BE2C (cell line): ENCODE results near the gene SDSL.

Experiments
- DNase-seq: peaks from one replicate; pipeline ENCODE4 v3.0.0-alpha.2; 2020
- H3K27me3 ChIP-seq: fragments of 250-450 bp; sonication (Bioruptor Pico); 2 replicates; pipeline ENCODE4 v1.5.1; 2020; ENCODE audit warnings: mild to moderate bottlenecking
- H3K36me3 ChIP-seq: fragments of 250-450 bp; sonication (Bioruptor Pico); 2 replicates; pipeline ENCODE4 v1.5.1; 2020; ENCODE audit warnings: mild to moderate bottlenecking
- H3K4me1 ChIP-seq: fragments of 250-450 bp; sonication (Bioruptor Pico); 2 replicates; pipeline ENCODE4 v1.5.1; 2020
- H3K4me3 ChIP-seq: 2 replicates; pipeline ENCODE4 v1.5.1; 2011; ENCODE audit warnings: low read depth, low read length
- H3K9me3 ChIP-seq: fragments of 250-450 bp; sonication (Bioruptor Pico); 2 replicates; pipeline ENCODE4 v1.5.1; 2020
- CTCF ChIP-seq: IDR thresholded peaks from 2 replicates; pipeline ENCODE4 v1.5.1; 2012; ENCODE audit warnings: mild to moderate bottlenecking, low read depth, low read length

Gene SDSL

GRCh38 chr12:113472191-113473121, 50.3 kb downstream of the SDSL start:
- no peak for TF ChIP-seq CTCF
- no peak overlapping the region for H3K4me3 ChIP-seq
- no peaks in the 10 kb centered on the region for H3K9me3 ChIP-seq
- no peaks in the 10 kb centered on the region for H3K36me3 ChIP-seq
- H3K4me1 ChIP-seq, result no peaks in the 10 kb centered on the region
- peaks cover 93% of the 10 kb centered on the region for H3K27me3 ChIP-seq
- DNase-seq, result no peak

- H3K4me1 ChIP-seq, result no peaks in the 10 kb centered on the region
- peaks cover 93% of the 10 kb centered on the region for H3K27me3 ChIP-seq
- no peak overlapping the region for H3K4me3 ChIP-seq
- H3K36me3 ChIP-seq, result no peaks in the 10 kb centered on the region
- TF ChIP-seq CTCF, result no peak
- DNase-seq, result no peak
- H3K9me3 ChIP-seq, result no peaks in the 10 kb centered on the region
These were observed 51.2 kb downstream of the SDSL start for GRCh38 chr12:113473400-113473799.

GRCh38 chr12:113473942-113474341, 51.8 kb downstream of the SDSL start:
- TF ChIP-seq CTCF, result no peak

GRCh38 chr12:113474635-113475436, 52.7 kb downstream of the SDSL start:
- H3K36me3 ChIP-seq, result no peaks in the 10 kb centered on the region
- no peak for TF ChIP-seq CTCF
- peaks cover 93% of the 10 kb centered on the region for H3K27me3 ChIP-seq
- H3K4me3 ChIP-seq, result no peak overlapping the region
- no peaks in the 10 kb centered on the region for H3K9me3 ChIP-seq
- no peak for DNase-seq
- no peaks in the 10 kb centered on the region for H3K4me1 ChIP-seq

More at GRCh38 chr12:113473942-113474341, 51.8 kb downstream of the SDSL start:
- Histone ChIP-seq H3K27me3 (peaks cover 93% of the 10 kb centered on the region), H3K36me3 (no peaks in the 10 kb centered on the region), H3K4me1 (no peaks in the 10 kb centered on the region), H3K9me3 (no peaks in the 10 kb centered on the region), H3K4me3 (no peak overlapping the region)
- no peak for DNase-seq

GRCh38 chr12:113475451-113476175, 53.4 kb downstream of the SDSL start:
- DNase-seq, result no peak
- Histone ChIP-seq H3K9me3 (no peaks in the 10 kb centered on the region), H3K4me1 (no peaks in the 10 kb centered on the region), H3K27me3 (peaks cover 93% of the 10 kb centered on the region), H3K4me3 (no peak overlapping the region), H3K36me3 (no peaks in the 10 kb centered on the region)
- TF ChIP-seq CTCF, result no peak
